HG02642 (cell line): Measurements from ENCODE around the gene WDR37.

Source experiments
- ATAC-seq: cut with Tn5 transposase; IDR thresholded peaks from one replicate; pipeline ENCODE4 v1.9.1; 2021; ENCODE audit warnings: mild to moderate bottlenecking; ENCODE audit not compliant: unreplicated experiment, poor library complexity

The WDR37 gene

DNA sequence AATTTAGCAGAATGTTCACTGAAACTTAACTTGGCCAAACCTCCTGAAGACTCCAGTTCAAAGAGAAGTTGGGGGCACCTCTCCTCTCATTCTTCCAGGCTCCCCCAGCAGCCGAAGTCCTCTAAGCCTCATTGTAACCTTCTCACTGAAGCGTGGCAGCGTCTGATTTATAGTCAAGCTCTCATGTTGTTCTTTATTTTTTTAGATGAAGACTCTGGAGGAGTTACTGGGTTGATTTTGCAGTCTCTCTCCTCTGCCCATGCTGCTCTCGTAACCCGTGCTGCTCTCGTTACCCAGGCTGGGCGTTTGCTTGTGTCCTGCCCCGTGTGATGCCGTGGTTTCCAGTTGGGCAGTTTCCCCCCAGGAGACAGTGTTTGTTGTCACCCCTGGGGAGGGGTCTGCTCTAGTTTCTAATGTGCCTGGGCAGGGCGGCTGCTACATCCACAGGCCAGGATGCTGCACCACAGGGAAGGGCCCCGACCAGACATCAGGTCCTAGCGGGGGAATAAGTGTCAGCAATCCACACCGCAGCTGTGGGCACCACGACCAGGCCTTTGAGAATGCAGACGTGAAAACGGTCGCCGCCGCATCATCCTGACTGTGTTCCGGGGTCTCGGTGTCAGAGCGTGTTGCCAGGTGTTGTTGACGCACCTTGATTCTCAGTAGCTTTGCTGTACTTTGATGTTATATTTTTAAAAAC, 65.2 kb downstream of the WDR37 start:
- no peak for ATAC-seq

DNA sequence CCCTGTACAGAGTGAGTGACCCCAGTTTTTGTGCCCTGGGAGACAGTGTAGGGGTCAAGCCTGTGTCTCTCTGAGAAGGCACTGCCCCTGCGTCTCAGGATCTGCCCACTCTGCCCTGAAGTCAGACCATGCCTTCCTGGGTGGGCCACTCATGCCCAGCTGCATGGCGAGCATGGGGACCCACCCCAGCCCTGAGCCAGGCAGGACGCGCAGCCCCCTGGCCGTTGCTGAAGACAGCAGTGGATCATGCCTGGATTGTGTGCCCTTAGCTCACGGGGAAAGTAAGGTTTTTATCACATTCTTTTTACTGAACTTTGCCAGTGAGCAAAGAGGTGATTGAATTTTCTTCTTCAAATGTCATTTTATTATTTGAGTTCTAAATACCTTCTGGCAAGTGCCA, 66.2 kb downstream of the WDR37 start:
- no peak for ATAC-seq

DNA sequence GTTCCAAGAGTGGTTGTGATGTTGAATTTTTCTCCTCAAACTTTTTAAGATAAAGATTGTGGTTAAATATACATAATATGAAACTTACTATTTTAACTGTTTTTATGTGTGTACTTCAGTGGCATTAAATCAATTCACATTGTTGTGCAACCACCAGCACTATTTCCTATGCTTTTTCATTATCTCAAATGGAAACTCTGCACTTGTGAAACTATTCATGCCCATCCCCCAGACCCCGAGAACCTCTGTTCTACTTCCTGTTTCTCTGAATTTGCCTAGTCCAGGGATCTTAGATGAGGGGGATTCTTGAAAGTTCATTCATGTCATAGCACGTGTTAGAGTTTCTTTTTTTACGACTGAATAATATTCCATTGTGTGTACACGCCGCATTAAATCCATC, 67.0 kb downstream of the WDR37 start:
- ATAC-seq = no peak

GRCh38 chr10:1123972-1124371, 67.8 kb downstream of the WDR37 start:
- no peak for ATAC-seq

DNA sequence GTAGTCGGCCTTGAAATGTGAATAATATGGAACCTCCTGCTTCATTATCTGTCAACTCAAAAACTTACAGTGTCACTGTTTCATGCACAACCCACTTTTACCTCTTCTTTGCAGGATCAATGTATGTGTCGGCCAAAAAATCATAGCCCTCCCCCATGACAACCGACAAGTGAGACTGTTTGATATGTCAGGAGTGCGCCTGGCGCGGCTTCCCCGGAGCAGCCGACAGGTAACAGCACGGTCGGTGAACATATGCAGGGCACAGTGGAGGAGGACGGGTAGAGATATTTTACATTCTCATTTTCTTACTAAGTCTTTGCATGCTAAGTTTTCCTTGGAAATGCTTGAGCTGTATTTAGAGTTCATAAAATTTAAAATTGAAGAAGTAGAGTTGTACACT, 68.6 kb downstream of the WDR37 start:
- ATAC-seq = no peak

- no peak for ATAC-seq
These were observed 70.3 kb downstream of the WDR37 start for GRCh38 chr10:1126461-1126860.

GRCh38 chr10:1127629-1128028, 71.4 kb downstream of the WDR37 start:
- no peak for ATAC-seq

DNA sequence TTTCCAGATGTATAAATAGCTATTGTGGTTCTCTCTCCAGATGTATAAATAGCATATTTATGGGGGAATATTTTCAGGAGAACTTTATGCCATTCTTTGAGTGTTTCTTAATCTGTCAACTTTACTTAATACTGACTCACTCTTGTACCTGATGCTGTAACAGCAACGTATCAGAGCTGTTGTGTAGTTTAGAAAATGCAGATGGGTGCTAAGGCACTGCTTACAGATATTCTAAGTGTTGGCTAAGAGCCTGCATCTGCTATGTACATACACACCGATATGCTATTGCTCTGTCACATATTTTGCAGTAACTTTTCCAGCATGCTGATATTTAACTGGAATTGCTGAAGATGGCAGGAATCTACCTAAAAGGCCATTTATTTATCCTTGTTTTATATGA, 71.9 kb downstream of the WDR37 start:
- ATAC-seq = no peak

DNA sequence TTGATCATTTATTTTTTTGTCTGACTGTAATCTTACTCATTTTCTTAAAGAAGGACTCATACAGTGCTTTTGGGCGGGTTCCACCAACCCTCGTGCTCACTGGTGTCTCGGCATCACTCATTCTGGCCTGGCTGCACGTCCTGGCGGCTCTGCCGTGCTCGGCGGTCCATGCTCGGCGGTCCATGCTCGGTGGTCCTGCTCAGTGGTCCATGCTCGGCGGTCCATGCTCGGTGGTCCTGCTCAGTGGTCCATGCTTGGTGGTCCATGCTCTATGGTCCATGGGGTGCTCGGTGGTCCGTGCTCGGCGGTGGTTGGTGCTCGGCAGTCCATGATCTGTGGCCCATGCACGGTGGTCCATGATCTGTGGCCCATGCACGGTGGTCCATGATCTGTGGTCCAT, 72.5 kb downstream of the WDR37 start:
- ATAC-seq = no peak

DNA sequence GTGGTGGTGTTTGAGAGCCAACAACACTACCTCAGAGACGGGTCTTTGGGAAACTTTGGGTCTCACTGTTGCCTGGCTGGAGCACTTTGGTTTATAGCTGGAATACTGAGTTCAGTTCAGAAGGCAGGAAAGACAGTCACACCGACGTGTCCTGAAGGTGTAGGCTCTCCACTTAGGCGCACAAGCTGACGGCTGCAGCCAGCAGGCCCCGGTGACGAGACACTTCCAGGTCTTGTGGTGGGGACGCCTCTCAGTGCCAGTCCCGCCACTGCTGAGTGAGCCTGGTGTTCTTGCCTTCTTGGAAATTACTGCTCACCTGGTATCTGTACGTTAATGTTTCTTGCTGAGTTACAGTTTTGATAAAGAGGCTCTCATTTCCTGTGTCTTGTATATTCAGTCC, 74.0 kb downstream of the WDR37 start:
- no peak for ATAC-seq

DNA sequence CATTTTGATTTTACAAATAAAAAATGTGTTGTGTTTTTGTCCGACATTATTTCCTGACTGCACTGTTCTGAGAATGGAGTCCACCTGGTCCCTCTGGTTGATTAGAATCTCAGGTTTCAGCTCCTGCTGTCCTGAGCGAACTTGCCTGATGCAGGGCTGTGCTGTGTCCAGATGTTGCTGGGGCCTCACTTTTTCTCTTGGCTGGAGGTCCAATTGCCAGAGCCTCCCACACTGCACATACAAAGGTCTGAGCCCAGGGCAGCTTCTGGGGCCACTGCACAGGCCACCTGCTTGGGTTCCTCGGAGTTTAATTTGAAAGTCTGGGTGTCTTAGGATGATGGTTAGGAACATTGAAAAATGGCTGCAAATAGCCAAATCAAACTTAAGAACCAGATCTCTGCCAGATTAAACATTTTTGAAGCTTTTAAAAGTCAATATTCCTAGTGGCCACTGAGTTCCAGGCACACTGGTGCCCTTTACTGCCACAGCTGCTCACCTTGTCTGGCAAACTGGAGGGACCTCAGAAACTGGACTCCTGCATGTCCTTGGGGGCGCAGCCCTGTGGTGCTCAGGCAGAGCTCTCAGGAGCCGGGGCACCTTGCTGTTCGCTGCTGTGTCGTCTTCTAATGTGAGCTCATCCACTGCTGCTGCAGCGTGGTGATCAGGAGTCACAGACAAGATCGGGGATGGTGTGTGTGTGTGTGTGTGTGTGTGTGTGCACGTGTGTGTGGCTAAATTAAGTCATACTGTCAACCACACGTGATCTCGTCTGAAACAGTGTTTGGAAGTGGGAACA, 75.0 kb downstream of the WDR37 start:
- ATAC-seq = no peak

- ATAC-seq = no peak
These were observed 76.4 kb downstream of the WDR37 start for GRCh38 chr10:1132584-1132983.

- ATAC-seq = no peak
These were observed 77.4 kb downstream of the WDR37 start for GRCh38 chr10:1133495-1134045.

GRCh38 chr10:1134156-1134555, 78.0 kb downstream of the WDR37 start:
- no peak for ATAC-seq

DNA sequence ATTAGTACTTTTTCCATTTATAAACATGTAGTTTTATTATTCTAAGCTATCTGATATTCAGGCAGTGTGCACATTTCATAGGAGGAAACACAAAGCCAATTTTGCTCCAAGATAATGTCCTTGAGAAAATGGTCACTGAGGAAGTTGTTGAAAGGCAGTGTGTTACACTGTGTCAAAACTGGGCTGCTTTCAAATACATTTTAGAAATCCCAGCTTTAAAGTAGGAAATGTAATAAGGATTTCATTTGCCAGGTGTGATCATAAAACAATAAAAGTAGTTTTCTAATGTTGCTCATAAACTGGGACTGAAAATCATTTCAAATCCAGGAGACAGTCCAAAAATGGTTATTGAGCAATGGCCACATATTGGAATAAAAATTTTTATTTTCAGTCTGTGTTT, 80.1 kb downstream of the WDR37 start:
- no peak for ATAC-seq

DNA sequence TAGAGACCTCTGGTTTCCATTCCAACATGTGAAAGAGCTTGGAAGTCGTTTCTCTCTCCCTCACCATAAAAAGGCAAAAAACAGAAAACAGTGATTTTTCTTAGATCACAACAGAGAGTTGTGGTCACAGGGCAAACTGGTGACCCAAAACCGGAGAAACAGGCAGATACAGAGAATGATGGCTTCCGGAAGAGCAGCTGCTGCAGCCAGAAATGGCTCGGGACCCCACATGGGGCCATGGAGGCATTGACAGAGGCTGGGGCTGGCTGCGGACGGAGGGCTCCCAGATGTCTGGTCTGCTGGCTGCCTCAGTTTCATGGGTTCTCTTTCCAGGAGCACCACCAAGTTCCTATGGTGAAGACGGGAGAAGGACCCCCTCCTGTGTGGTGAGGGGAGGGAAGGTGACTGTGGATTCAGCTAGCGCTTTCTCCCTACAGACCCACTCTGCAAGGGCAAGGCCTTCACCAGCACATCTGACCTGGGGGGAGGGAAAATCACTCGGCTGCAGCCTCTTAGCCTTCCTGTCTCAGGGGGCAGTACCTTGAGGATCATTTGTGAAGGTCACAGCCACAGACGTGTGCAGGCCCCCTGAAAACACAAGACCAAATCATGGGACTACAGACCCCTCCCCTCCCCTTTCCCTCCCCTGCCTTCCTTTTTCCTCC, 81.4 kb downstream of the WDR37 start:
- ATAC-seq = no peak

DNA sequence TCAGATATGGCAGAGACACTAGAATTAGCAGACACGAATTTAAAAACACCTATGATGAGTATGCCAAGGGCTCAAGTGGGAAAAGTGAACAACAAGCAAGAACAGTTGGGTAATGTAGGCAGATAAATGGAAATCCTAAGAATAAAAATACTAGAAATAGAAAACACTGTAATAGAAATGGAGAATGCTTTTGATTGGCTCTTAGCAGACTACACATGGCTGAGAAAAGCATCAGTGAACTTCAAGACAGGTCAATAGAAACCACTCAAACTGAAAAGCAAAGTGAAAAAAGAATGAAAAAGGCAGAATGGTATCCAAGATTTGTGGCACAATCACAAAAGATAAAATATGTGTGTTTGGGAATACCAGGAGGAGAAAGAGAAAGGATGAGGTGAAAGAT, 82.3 kb downstream of the WDR37 start:
- ATAC-seq = no peak

- ATAC-seq = no peak
These were observed 85.1 kb downstream of the WDR37 start for GRCh38 chr10:1141261-1141660.

DNA sequence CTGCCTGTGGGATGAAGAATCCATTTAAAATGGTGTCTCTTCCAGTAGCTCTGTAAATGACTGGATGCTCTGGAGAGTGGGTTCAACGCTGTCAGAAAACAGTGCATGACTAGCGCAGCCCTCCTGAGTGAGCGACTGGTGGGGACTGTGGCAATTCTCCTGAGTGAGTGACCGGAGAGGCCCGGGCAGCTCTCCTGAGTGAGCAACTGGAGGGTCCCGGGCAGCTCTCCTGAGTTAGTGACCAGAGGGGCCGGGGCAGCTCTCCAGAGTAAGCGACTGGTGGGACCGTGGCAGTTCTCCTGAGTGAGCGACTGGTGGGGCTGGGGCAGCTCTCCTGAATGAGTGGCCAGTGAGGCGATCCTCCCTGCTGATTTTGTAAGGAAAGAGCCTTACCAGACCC, 85.5 kb downstream of the WDR37 start:
- no peak for ATAC-seq

DNA sequence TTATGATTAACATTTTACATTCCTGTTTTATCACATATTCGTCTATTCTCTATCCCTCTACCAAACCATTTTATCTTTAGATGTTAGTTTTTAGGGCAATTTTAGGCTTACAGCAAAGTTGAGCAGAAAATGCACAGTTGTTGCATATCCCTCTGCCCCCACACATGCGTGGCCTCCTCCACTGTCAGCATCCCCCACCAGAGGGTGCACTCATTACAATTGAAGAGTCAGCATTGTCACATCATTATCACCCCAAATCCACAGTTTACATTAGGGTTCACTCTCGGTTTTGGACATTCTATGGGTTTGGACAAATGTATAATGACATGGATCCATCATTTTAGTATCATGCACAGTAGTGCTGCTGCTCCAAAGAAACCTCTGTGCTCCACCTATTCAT, 86.4 kb downstream of the WDR37 start:
- no peak for ATAC-seq

- no peak for ATAC-seq
These were observed 91.6 kb downstream of the WDR37 start for GRCh38 chr10:1147810-1148209.
